ENCODE data around the gene MRPS27. TPM values are rescaled to one million over a fixed set of nuclear protein-coding genes. Genes with fewer than 3 reads are reported as not detected.

MRPS27 gene
- total and polyA plus RNA-seq, 9 of the 15 experiments (the other 6 are each of a cell fraction or from before 2014, with no cell fraction given) = 73.6 to 144 (median 106) TPM

GRCh38 chr5:72180925-72181324 lies 139.1 kb downstream of the MRPS27 start (continued):
- TF ChIP-seq DEAF1 (CRISPR knock-in tag; IDR thresholded peaks at IDR 0.05) = no peak
- no peak for TF ChIP-seq POLR2AphosphoS5 (IDR thresholded peaks at IDR 0.05; ENCODE audit: control insufficient read depth, insufficient read depth, low read depth, low read length)
- TF ChIP-seq RNF2 (IDR thresholded peaks at IDR 0.05) = no peak
- no peak for TF ChIP-seq ZNF561 (CRISPR knock-in tag; conservative IDR thresholded peaks at IDR 0.05)

- no peak for FAIRE-seq
- TF ChIP-seq ZBTB33 (CRISPR knock-in tag; IDR thresholded peaks at IDR 0.05) = no peak
- TF ChIP-seq MTA1 (IDR thresholded peaks at IDR 0.05; ENCODE audit: borderline replicate concordance) = no peak
- TF ChIP-seq RFX1 (IDR thresholded peaks at IDR 0.05) = no peak
- TF ChIP-seq LEF1 (IDR thresholded peaks at IDR 0.05) = no peak
- TF ChIP-seq L3MBTL2 (IDR thresholded peaks at IDR 0.05) = no peak
- no peak for TF ChIP-seq NR2F6 (CRISPR knock-in tag; IDR thresholded peaks at IDR 0.05)
- TF ChIP-seq SAP30 (IDR thresholded peaks at IDR 0.05; ENCODE audit: borderline replicate concordance, insufficient read depth, low read depth, low read length, poor library complexity, severe bottlenecking) = no peak
- no peak for TF ChIP-seq TCF7 (IDR thresholded peaks at IDR 0.05; ENCODE audit: borderline replicate concordance)
- Histone ChIP-seq H3K36me3 (ENCODE audit: control insufficient read depth, insufficient read depth, low read length) (peaks cover 28% of the 10 kb centered on the region; the same call in 1 of the 3 replicates), H3K9me1 (ENCODE audit: control insufficient read depth, insufficient read depth, low read length) (no peaks in the 10 kb centered on the region), H3K4me3 (no peak overlapping the region), H3K9ac (ENCODE audit: insufficient read depth in 1 of 2, low read depth in 2 of 2, low read length in 2 of 2) (no peak overlapping the region), H3K27ac (ENCODE audit: extremely low read depth, low read depth, low read length) (no peak overlapping the region), H3K4me2 (ENCODE audit: insufficient read depth, low read length) (no peak overlapping the region), H4K20me1 (replicated peaks; ENCODE audit: control insufficient read depth, insufficient read depth, low read length) (no peaks in the 10 kb centered on the region), H3K79me2 (ENCODE audit: control insufficient read depth, insufficient read depth, low read length) (no peaks in the 10 kb centered on the region), H3K9me3 (replicated peaks; ENCODE audit: control insufficient read depth, insufficient read depth, low read depth, low read length) (no peaks in the 10 kb centered on the region), H3K4me1 (replicated peaks in 1 of 2; ENCODE audit: control insufficient read depth in 2 of 2, insufficient read depth in 2 of 2, low read length in 2 of 2) (no peaks in the 10 kb centered on the region), H3K27me3 (ENCODE audit: control insufficient read depth in 2 of 2, insufficient read depth in 2 of 2, low read length in 2 of 2) (no peaks in the 10 kb centered on the region), H2AFZ (ENCODE audit: low read depth, low read length) (no peak overlapping the region)
- intact Hi-C loops (cut with micrococcal nuclease) = no loop called here
- DNase-seq (ENCODE audit: extremely low read depth in 1 of 4, low spot score in 3 of 4) = no peak
- no peak; the same call in 2 of the 3 replicates for ATAC-seq
- 83% methylated on average over 11 of the region's 11 CpGs for WGBS (ENCODE audit: insufficient coverage, low coverage, missing lambda C conversion rate)
- CTCF ChIA-PET (ENCODE audit: low intra/inter-chr PET ratio) = no interaction called here
- POLR2A ChIA-PET = interaction anchor here (1.7 to 2.1 kb wide), 2 partner anchors 14 to 34 kb away, joined by 4 to 7 read pairs; no protein-coding TSS in a partner anchor
- BruUV-seq (replicated peaks) = no TSS peak
- in situ Hi-C loops (cut with MboI) = no loop called here
Observed at GRCh38 chr5:72179816-72180440, 140.1 kb downstream of the MRPS27 start.
